Measurements from ENCODE around the gene PWWP2B.

PWWP2B gene

GRCh38 chr10:132407243-132407746, 10.3 kb downstream of the PWWP2B start:
- no peak for DNase-seq (ENCODE audit: low read depth, low spot score)

GRCh38 chr10:132407846-132408278, 10.9 kb downstream of the PWWP2B start:
- no peak for DNase-seq (ENCODE audit: low read depth, low spot score)

GRCh38 chr10:132408367-132408781, 11.4 kb downstream of the PWWP2B start:
- no peak for DNase-seq (ENCODE audit: low read depth, low spot score)

- DNase-seq (ENCODE audit: low read depth, low spot score): no peak
Observed at GRCh38 chr10:132408823-132409666, 12.0 kb downstream of the PWWP2B start.

DNA sequence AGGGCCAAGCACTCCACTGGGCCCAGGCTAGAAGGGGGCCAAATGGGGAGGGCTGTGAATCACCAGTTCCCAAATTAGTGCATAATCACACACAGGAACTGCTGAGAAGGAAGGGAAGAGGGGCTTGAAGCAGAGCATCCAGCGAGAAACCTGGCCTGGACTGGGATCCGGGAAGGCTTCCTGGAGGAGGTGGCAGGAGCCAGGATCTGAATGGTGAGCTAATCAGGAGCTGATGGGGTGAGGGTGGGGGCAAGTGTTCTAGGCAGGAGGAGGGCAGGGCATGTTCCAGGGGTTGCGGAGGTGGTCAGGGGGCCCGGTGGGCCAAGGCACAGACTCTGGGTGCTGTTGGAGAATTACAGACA, 12.6 kb downstream of the PWWP2B start:
- DNase-seq (ENCODE audit: low read depth, low spot score): no peak

DNA sequence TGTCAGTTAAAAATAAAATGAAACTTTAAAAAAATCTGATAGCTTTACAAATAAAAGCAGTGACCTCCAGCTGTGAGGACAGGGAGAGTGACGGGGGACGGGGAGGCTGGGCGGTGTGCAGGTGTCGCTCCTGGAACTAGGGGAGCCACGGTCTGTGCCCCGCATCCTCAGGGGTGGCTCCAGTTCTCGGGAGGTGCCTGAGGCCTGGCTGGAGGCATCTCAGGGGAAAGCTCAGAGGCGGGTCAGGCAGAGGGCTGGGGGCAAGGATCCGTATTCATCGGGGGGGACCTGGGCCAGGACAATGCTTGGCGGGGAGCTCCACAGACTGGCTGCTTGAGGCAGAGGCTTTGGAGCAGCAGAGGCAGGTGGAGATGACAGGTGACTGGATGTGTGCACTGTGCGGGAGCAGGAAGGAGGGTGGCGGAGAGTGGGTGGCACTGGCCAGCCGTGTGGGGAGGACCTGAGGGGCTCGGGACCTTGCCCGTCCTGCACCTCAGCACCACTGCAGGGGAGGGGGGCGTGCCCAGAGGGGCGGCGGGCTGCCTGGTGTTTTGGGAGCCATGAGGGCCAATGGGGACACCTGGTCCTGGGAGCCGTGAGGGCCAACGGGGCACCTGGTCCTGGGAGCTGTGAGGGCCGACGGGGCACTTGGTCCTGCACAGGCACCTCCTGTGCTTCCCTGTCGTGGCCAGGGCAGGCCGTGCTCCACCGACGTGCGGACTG, 13.2 kb downstream of the PWWP2B start:
- no peak for DNase-seq (ENCODE audit: low read depth, low spot score)

- DNase-seq (ENCODE audit: low read depth, low spot score): no peak
Observed at GRCh38 chr10:132410779-132411532, 14.0 kb downstream of the PWWP2B start.

- no peak for DNase-seq (ENCODE audit: low read depth, low spot score)
Observed at GRCh38 chr10:132411561-132412253, 14.7 kb downstream of the PWWP2B start.

DNA sequence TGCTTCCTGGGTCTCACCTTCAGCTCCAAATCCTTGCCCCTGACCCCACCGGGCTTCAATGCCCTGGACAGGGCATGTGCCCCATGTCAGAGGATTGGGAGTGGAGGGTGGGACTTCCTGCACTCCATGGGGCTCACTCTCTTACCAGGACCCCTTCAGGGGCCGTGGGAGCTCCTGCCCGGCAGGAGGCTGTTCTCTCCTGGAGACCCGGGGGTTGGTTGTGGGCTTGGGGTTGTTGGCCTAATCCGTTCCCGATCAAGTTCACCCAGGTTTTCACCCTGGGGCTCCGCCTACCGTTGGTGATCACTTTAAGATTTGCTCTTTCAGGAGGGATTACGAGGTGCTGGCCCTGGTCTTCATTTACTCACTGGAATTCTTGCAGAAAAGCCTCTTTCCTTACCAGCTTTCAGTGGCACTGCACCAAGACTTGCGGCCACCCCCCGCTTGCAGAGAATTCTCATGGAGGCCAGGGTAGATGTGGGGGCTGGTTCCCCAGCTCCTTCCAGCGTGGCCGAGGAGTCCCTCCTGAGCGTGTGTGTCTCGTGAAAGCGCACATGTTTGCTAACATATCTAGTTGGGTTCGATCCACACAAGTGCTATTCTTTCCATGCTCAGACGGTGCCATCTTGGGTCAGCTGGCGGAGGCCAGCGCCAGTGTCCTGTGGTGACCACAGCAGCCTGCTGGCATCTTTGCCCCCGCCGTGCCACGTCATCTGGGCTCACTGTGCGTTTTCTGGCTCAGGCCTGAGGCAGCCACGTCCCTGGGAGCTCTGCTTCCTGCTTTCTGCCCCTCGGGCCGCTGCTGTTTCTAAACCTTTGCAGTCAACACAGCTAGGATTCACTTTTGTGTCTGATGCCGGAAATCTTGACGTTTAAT, 15.6 kb downstream of the PWWP2B start:
- no peak for DNase-seq (ENCODE audit: low read depth, low spot score)

DNA sequence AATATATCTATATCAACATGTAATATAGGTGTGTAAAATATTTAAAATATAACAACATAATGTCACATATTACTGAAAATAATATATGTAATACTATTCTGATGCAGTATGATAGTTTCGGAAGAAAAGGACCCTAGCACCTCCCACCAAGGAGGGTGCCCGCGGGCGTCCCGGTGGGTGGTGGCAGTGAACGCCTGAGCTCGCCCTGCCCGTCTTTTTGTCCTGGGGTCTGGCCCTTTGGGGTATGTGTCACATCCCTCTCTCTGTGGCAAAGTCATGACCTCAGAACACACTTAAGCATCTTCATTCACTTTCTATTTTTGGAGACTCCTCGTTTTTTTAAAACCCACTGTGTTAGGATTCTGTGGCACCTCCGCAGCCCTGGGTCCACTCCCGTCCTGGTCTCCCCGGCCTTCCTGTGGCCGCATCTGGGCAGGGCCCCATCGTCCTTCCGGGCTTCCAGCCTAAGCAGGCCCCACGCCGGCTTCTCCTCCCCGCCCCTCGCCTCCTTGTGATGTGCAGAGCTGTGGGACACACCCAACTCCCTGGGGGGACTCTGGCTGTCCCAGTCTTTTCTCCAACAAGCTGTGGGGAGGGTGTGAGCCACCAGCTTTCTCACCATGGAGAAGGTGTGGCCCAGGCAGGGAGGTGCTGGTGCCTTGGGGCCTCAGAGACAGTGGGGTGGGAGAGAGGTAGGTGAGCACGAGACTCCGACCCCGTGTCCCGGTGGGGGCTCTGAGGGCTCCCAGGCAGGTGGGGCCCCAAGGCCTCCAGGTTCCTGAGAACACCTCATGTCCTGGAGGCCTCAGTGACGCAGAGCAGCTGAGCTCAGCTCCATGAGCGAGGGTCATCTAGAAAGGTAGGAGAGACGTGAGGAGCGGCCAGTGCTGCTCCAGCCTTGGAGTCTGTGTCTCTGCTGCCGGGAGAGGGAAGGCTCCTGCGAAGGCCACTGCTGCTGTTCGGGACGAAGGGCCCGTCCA, 16.5 kb downstream of the PWWP2B start:
- DNase-seq (ENCODE audit: low read depth, low spot score): no peak

DNA sequence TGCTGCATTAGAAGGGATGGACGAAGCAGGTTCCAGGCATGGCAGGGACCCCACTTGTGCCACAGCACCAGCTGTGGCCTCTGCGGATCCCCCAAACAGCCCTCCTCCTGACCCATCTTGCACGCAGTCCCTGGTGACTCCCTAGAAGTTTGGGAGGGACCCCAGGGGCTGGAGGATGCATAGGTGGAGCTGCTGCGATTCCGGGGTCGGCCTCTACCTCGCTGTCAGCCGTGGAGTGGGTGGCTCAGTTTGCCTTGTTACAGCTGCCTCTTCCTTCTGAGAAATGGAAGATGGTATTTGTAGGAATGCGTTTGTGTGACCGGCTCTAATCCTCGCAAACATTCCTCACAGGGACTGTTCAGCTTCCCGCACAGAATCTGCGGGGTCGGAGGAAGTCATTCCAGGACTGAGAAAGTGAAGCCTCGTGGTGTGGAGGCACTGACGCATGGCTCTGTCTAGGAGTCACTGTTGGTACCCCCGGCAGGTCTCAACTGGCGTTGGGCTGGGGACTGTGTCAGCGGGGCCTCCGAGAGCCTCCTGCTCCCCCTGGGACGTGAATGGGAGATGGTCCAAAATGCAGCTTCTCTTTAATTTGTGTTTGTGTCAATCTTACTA, 17.5 kb downstream of the PWWP2B start:
- DNase-seq (ENCODE audit: low read depth, low spot score): no peak

- DNase-seq (ENCODE audit: low read depth, low spot score): no peak
Observed at GRCh38 chr10:132415255-132415654, 18.3 kb downstream of the PWWP2B start.

DNA sequence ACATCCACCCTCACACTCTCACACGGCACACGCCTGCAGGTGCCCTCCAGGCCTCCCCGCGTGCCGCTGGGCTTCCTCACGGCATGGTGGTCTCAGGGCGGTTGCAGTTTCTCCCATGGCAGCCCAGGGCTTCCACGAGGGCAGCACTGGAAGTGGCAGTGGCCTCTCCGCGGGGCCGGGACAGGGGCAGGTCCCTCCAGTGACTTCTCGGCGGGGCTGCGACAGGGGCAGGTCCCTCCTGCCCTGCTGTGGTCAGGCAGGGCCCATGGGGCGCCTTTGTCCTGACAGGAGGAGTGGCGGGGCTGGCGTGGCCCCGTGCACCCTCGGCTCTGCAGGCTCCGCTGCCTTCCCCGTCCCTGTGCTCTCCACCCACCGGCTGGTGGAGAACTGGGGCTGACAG, 19.0 kb downstream of the PWWP2B start:
- DNase-seq (ENCODE audit: low read depth, low spot score): no peak

DNA sequence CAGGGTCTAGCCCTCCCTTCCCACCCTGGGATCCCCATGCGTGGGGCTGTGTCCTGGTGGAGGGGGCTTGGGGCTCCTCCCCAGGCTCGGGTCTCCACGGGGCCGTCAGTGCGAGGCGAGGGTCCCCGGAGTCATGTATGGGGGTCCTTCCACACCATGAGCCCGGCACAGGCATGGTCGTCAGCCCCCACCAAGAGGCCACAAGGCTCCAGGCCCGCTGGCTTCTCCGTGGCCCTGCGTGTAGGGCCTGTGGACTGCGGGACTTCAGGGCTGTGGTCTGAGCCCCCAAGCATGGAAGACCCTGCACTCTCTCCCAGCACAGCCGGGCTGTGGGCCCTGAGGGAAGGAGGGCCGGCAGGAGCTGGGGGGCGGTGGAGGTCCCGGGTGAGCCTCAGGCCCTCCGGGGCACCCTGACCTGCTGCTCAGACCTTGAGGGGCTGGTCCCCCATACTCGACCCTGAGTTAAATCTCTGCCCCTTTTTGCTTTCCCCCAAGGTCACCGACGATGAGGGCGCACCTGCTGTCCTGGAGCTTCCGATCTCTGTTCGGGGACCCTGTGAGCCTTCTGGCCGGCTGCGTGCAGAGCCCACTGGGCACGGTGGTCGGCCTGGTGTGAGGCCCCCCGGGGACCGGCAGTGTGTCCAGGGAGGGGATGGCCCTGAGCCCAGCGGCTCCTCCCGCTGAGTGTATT, 19.7 kb downstream of the PWWP2B start:
- DNase-seq (ENCODE audit: low read depth, low spot score): no peak

DNA sequence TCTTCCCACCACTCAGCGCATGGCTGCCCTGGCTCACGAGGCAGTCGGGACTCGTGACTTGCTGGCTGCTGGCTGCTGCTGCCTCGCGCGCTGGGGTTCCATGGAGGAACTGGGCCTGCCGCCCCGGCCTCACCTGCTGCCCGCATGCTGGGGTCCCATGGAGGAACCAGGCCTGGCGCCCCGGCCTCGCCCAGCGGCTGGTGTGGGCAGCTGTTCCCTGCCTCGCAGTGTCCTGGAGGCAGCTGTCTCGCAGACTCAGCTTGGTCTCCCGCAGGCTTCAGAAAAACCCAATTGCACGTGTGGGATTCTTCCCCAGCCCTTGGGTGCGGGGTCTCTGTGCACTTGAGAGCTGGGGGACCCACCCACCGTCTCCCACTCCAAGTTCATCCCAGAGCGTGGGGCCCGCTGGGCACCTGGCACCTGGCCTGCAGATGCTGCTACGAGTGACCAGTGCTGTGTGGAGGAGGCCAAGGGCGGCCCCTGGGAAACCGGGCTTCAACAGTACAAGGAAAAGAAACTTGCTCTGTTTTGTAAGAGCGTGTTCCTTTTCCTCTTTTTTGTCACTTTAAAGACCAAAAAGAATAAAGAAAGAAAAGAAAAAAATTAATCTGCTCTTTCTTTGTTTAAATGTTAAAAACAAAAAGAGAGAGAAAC, 20.4 kb downstream of the PWWP2B start:
- DNase-seq (ENCODE audit: low read depth, low spot score): no peak

DNA sequence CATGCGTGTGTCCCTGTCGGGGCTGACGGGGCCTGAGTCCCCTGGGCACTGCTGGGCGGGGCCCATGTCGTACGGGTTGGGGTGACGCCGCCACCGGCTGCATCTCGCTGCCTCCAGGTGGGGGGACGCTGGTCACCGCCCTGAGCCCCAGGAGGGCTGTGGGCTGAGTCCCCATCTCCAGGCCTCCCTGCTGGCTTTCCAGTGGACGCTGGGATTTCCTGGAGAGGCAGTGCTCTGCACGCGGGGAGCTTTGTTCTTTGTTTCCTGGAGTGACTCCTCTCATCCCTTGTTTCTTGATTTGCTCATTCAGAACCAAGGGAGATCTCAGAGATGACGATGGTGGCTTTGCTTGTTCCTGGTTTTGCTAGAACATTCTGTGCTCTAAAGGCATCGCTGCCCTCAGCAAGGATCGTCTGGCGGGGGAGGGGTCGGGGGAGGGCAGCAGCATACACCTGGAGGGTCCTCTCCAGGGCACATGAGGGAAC, 21.0 kb downstream of the PWWP2B start:
- no peak for DNase-seq (ENCODE audit: low read depth, low spot score)

Data from iPS DF 19.7 (cell line).